Measurements from ENCODE around the gene BMP3.

- TF ChIP-seq CTCF (IDR thresholded peaks at IDR 0.05) = no peak
- TF ChIP-seq ZFX (IDR thresholded peaks at IDR 0.05; ENCODE audit: borderline replicate concordance) = no peak
These were observed at the start of gene BMP3 for GRCh38 chr4:81030061-81030980.
